ENCODE results near the gene LRRC25. TPM values are rescaled to one million over a fixed set of nuclear protein-coding genes. Genes with fewer than 3 reads are reported as not detected.
"Not testable (repeated sequence)": the region's sequence is repeated elsewhere in the genome, so short reads cannot be mapped to it uniquely, and the experiment has no call there.

The LRRC25 gene
- total RNA-seq, 3 donors from 2014 or later: not detected

DNA sequence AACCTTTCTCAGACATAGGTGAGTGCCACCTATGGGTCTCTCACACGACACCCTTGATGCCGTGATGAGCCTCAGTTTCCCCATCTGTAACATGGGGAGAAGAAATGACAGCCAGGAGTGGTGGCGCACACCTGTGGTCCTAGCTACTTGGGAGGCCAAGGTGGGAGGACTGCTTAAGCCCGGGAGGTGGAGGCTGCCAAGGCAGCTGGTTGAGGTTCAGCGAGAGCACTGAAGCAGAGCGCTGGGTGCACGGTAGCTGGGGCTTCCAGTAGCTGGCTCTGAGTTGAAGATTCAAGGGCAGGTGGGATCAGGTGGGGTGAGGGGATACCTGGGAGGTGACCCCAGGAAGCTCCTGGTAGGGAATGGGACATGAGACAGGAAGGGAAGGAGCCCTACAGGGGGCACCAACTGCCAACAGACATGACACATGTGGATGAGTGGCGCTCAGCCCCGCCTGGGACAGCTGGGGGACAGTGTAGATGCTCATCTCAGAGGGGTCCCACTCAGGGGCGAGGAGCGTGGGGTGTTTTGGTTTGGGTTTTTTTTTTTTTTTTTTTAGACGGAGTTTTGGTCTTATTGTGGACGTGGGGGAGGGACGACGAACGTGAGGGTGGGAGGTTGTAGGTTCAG, 15.3 kb upstream of the LRRC25 start:
- H3K4me1 Mint-ChIP-seq (ENCODE audit: low read depth): peaks cover 27% of the 10 kb centered on the region
- ATAC-seq (no peak), DNase-seq (no peak)
- no peak overlapping the region for H3K4me3 Mint-ChIP-seq
- H3K9me3 Mint-ChIP-seq: no peaks in the 10 kb centered on the region
- H3K27me3 Mint-ChIP-seq (ENCODE audit: low read depth): peaks cover 22% of the 10 kb centered on the region
- H3K36me3 Mint-ChIP-seq (ENCODE audit: insufficient read depth): no peaks in the 10 kb centered on the region

DNA sequence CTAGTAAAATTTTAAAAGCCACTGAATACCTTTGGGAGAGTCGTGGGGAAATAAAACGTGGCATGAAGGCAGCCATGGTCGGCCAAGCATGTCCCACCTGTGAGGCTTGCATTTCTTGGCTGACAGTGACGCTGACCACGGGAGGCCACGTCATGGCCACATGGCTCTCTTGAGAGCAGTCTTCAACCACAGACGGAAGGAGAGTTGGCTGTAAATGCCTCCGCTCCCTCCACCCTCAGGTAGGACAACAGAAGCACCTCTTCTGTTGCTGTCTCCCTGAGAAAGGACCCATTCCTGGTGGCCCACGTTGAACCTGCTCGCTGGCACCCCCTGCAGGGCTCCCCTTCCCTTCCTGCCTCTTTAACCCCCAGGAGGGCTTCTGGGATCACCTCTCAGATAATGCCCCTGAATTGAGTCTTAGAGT, 10.6 kb upstream of the LRRC25 start:
- H3K9me3 Mint-ChIP-seq: no peaks in the 10 kb centered on the region
- H3K36me3 Mint-ChIP-seq (ENCODE audit: insufficient read depth): no peaks in the 10 kb centered on the region
- H3K4me3 Mint-ChIP-seq: no peak overlapping the region
- ATAC-seq (no peak), DNase-seq (no peak)
- H3K27me3 Mint-ChIP-seq (ENCODE audit: low read depth): peaks cover 6% of the 10 kb centered on the region
- peaks cover 2% of the 10 kb centered on the region for H3K4me1 Mint-ChIP-seq (ENCODE audit: low read depth)

DNA sequence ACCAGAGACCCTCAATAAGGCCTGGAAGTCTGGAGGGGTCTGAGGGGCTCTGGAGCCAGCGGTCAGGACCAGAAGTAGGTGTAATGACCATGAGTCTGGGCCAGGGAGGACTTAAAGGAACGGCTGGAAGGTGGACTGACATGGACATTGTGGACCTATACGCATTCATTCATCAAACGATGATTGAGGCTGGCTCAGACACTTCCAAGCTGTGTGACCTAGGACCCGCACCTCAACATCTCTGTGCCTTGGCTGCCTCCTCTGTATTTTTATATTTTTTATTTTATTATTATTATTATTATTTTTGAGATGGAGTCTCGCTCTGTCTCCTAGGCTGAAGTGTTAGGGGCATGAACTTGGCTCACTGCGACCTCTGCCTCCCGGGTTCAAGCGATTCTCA, 9.3 kb upstream of the LRRC25 start:
- Mint-ChIP-seq H3K36me3 (ENCODE audit: insufficient read depth) (no peaks in the 10 kb centered on the region), H3K9me3 (no peaks in the 10 kb centered on the region), H3K4me3 (no peak overlapping the region), H3K4me1 (ENCODE audit: low read depth) (peaks cover 2% of the 10 kb centered on the region), H3K27me3 (ENCODE audit: low read depth) (no peaks in the 10 kb centered on the region)
- no peak for DNase-seq
- ATAC-seq: no peak

- DNase-seq; H3K4me1 Mint-ChIP-seq (ENCODE audit: low read depth); ATAC-seq; H3K9me3 Mint-ChIP-seq; H3K27me3 Mint-ChIP-seq (ENCODE audit: low read depth); H3K4me3 Mint-ChIP-seq; H3K36me3 Mint-ChIP-seq (ENCODE audit: insufficient read depth): not testable (repeated sequence)
Observed at GRCh38 chr19:18405754-18406153, 8.3 kb upstream of the LRRC25 start.

GRCh38 chr19:18402455-18403248, 5.2 kb upstream of the LRRC25 start:
- ATAC-seq; H3K27me3 Mint-ChIP-seq (ENCODE audit: low read depth); H3K4me3 Mint-ChIP-seq; DNase-seq; H3K36me3 Mint-ChIP-seq (ENCODE audit: insufficient read depth); H3K9me3 Mint-ChIP-seq; H3K4me1 Mint-ChIP-seq (ENCODE audit: low read depth): not testable (repeated sequence)

DNA sequence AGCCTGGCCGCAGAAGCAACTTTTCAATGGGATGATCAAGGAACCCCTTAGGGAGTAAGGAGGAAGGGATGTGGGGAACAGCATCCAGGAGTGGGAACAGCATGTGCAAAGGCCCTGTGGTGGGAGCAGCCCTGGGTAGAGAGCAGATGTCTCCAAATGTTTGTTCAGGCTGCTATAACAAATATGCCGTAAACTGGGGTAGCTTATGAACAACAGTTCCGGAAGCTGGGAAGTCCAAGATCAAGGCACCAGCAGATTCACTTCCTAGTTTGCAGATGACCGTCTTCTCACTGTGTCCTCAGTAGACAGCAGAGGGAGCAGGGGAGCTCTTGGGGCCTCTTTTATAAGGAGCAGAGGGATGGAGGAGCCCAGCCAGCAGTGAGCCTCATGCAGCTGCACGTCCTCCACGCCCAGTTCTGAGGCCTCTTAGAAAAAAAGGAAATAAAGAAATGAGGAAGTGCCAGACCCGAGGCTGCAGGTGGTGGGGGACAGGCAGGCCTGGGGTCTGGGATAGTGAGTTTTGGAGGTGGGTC, 4.2 kb upstream of the LRRC25 start:
- H3K36me3 Mint-ChIP-seq (ENCODE audit: insufficient read depth): no peaks in the 10 kb centered on the region
- no peaks in the 10 kb centered on the region for H3K9me3 Mint-ChIP-seq
- peaks cover 2% of the 10 kb centered on the region for H3K4me1 Mint-ChIP-seq (ENCODE audit: low read depth)
- ATAC-seq: peak in 1 of 2 donors; percentile 40
- DNase-seq: no peak
- H3K27me3 Mint-ChIP-seq (ENCODE audit: low read depth): peaks cover 11% of the 10 kb centered on the region
- H3K4me3 Mint-ChIP-seq: no peak overlapping the region

DNA sequence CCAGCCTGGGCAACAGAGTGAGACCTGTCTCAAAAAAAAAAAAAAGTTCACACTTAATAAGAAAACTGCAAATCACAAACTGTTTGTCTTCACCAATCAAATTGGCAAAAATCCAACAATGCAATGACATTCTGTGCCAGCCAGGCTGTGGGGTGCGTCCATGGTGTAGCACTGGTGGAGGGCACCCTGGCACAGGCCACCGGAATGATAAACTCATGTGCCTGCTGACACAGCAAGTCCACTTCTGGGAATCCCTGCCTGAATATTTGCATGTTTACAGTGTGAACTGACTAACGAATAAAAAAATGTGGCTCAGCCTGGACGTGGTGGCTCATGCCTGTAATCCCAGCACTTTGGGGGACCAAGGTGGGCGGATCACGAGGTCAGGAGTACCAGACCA, 1.6 kb upstream of the LRRC25 start:
- no peak for DNase-seq

GRCh38 chr19:18396471-18397241, 766 bp downstream of the LRRC25 start:
- no peaks in the 10 kb centered on the region for H3K9me3 Mint-ChIP-seq
- DNase-seq: no peak
- H3K4me3 Mint-ChIP-seq: no peak overlapping the region
- H3K27me3 Mint-ChIP-seq (ENCODE audit: low read depth): peaks cover 15% of the 10 kb centered on the region
- H3K36me3 Mint-ChIP-seq (ENCODE audit: insufficient read depth): no peaks in the 10 kb centered on the region
- no peak for ATAC-seq
- H3K4me1 Mint-ChIP-seq (ENCODE audit: low read depth): peaks cover 2% of the 10 kb centered on the region

More for the DNA sequence above, 1.6 kb upstream of the LRRC25 start:
- H3K27me3 Mint-ChIP-seq (ENCODE audit: low read depth): peaks cover 13% of the 10 kb centered on the region
- H3K9me3 Mint-ChIP-seq: no peaks in the 10 kb centered on the region
- H3K4me3 Mint-ChIP-seq: no peak overlapping the region
- no peak for ATAC-seq
- no peaks in the 10 kb centered on the region for H3K36me3 Mint-ChIP-seq (ENCODE audit: insufficient read depth)
- peaks cover 2% of the 10 kb centered on the region for H3K4me1 Mint-ChIP-seq (ENCODE audit: low read depth)

GRCh38 chr19:18393836-18394235, 3.6 kb downstream of the LRRC25 start:
- H3K4me3 Mint-ChIP-seq: no peak overlapping the region
- H3K27me3 Mint-ChIP-seq (ENCODE audit: low read depth): peaks cover 15% of the 10 kb centered on the region
- DNase-seq (no peak), ATAC-seq (no peak)
- no peaks in the 10 kb centered on the region for H3K9me3 Mint-ChIP-seq
- H3K4me1 Mint-ChIP-seq (ENCODE audit: low read depth): peaks cover 2% of the 10 kb centered on the region
- H3K36me3 Mint-ChIP-seq (ENCODE audit: insufficient read depth): no peaks in the 10 kb centered on the region

DNA sequence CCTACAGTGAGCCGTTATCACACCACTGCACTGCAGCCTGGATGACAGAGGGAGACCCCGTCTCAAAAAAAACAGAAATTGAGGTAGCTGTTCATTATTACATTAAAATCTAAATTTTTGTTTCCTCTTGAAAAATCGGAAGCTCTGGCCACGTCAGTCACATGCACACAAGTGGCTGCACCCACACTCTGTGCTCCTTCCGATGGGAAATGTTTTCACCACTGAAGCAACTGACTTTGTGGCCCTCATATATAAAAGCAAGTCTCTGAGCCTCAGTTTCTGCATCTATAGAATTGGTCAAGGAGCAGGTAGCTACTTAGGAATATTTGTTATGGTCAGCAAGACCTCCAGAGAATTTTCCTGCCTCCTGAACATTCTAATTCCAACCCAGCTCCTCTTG, 4.5 kb downstream of the LRRC25 start:
- Mint-ChIP-seq H3K27me3 (ENCODE audit: low read depth) (peaks cover 11% of the 10 kb centered on the region), H3K9me3 (no peaks in the 10 kb centered on the region), H3K36me3 (ENCODE audit: insufficient read depth) (no peaks in the 10 kb centered on the region), H3K4me1 (ENCODE audit: low read depth) (peaks cover 5% of the 10 kb centered on the region), H3K4me3 (no peak overlapping the region)
- DNase-seq: no peak
- ATAC-seq: no peak

DNA sequence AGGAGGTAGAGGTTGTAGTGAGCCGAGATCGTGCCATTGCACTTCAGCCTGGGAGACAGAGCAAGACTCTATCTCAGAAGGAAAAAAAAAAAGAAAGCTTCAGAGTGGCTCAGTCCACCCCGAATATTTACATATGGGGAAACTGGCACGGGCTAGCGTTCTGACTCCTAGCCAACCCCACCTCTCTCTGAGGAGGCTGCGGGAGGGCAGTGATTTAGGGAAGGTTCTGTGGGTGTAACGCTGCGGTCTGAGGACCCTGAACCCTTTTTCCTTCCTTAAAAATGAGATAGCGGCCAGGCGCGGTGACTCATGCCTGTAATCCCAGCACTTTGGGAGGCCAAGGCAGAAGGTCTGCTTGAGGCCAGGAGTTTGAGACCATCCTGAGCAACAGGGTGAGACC, 5.0 kb downstream of the LRRC25 start:
- DNase-seq: no peak

DNA sequence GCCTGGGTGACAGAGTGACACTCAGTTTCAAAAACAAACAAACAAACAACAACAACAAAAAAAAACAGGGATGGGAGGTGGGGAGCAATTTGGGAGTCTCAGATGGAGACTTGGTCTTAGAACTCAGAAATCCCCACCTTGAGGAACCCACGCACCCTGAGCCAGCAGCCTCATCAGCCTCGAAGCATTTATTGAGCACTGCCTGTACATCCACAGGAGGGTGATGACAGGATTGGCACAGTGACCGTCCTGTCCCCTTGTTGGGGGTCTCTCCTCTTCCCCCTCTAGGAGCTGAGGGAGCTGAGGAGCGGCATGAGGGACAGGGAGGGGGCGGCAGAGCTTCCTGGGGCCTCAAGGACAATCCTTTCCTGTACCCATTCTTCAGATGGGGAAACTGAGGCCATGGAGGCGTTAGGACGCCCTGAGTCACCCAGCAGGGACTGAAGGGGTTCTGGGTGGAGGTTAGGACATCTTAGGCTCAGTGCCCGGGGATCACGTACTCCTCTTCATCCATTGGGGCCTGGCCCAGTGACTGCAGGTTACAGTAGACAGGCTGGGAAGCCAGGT, 5.8 kb downstream of the LRRC25 start:
- DNase-seq (no peak), ATAC-seq (no peak)
- Mint-ChIP-seq H3K4me3 (no peak overlapping the region), H3K27me3 (ENCODE audit: low read depth) (peaks cover 18% of the 10 kb centered on the region), H3K9me3 (no peaks in the 10 kb centered on the region), H3K36me3 (ENCODE audit: insufficient read depth) (no peaks in the 10 kb centered on the region), H3K4me1 (ENCODE audit: low read depth) (peaks cover 7% of the 10 kb centered on the region)

More for the DNA sequence above, 5.0 kb downstream of the LRRC25 start:
- H3K36me3 Mint-ChIP-seq (ENCODE audit: insufficient read depth): no peaks in the 10 kb centered on the region
- no peak overlapping the region for H3K4me3 Mint-ChIP-seq
- peaks cover 10% of the 10 kb centered on the region for H3K27me3 Mint-ChIP-seq (ENCODE audit: low read depth)
- no peaks in the 10 kb centered on the region for H3K9me3 Mint-ChIP-seq
- H3K4me1 Mint-ChIP-seq (ENCODE audit: low read depth): peaks cover 7% of the 10 kb centered on the region
- no peak for ATAC-seq

DNA sequence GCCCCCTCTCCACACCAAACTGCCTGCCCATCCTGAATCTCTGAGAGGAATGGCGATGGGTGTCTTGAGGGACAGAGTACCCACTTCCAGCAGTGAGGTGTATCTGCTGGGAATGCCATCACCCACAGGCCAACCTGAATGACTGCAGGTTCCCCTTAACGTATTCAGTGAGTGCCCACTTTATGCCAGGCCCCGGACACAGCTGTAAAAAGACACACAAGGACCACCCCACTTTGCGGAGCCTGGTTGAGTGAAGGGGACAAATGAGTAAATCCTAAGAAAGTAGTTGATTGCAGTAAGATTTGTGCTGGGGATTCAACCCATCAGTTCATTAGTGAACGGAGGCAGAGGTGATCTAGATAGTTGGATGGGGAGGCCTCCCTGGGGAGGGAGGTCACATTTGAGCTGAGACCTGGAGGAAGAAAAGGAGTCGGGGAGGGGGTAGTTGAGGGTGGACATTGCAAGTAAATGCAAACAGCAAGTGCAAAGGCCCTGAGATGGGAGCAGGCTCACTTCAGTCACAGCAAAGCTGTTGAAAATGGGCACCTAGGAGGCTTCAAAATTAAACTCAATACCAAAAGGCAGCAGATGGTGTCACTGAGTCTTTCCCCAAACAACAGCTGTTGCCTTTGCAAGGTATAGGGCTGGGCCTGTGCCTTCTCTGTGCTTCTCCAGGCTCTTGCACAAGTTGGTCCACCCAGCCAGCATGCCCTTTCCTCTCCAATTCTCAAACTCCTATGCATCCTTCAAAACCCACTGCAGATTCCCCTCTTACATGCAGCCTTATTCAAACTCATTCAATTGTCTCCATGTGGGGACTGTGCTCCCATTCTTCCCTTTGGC, 7.1 kb downstream of the LRRC25 start:
- Mint-ChIP-seq H3K36me3 (ENCODE audit: insufficient read depth) (no peaks in the 10 kb centered on the region), H3K4me1 (ENCODE audit: low read depth) (peaks cover 7% of the 10 kb centered on the region), H3K27me3 (ENCODE audit: low read depth) (peaks cover 28% of the 10 kb centered on the region), H3K9me3 (no peaks in the 10 kb centered on the region), H3K4me3 (no peak overlapping the region)
- DNase-seq (no peak), ATAC-seq (no peak)

Measured in activated T-cell treated with anti-CD3 and anti-CD28 coated beads, Interleukin-2, amount 50 U/mL, for 4 hours (primary cell).